MCF 10A (cell line): ENCODE measurements around the gene AP1M1. TPM values are rescaled to one million over a fixed set of nuclear protein-coding genes. Genes with fewer than 3 reads are reported as not detected.

Experiments
- BruUV-seq: library from RNA; stranded (reverse); fragments of 400-500 nt; replicated peaks from 2 replicates; lab custom pipeline; 2021; lab: Mats Ljungman, UMichigan
- CTCF ChIA-PET: fragments of 300-600 bp; sonication (Branson Sonifier 250); formaldehyde crosslinking; extraction: SDS; loops from one replicate; lab custom pipeline; 2021; ENCODE audit warnings: antibody characterized with exemption, inconsistent platforms; lab: Yijun Ruan, JAX
- POLR2A ChIA-PET: fragments of 300-600, 350-650 bp; sonication (Branson Sonifier 250); formaldehyde crosslinking; extraction: SDS; loops from one replicate; lab custom pipeline; 2020; ENCODE audit warnings: antibody characterized with exemption, inconsistent platforms; lab: Yijun Ruan, JAX
- DNase-seq: peaks from one replicate; pipeline ENCODE4 v3.0.0-alpha.2; 2018; ENCODE audit not compliant: unreplicated experiment
- H3K27ac Mint-ChIP-seq: one replicate; pipeline ENCODE4 v1.8.0; 2022; ENCODE audit warnings: mild to moderate bottlenecking, low read depth, mixed read lengths; ENCODE audit not compliant: unreplicated experiment
- H3K27me3 Mint-ChIP-seq: one replicate; pipeline ENCODE4 v1.8.0; 2022; ENCODE audit warnings: mixed read lengths; ENCODE audit not compliant: insufficient read depth, unreplicated experiment
- H3K36me3 Mint-ChIP-seq: one replicate; pipeline ENCODE4 v1.8.0; 2022; ENCODE audit warnings: mild to moderate bottlenecking, moderate library complexity, mixed read lengths; ENCODE audit not compliant: insufficient read depth, unreplicated experiment
- H3K4me1 Mint-ChIP-seq: one replicate; pipeline ENCODE4 v1.8.0; 2022; ENCODE audit warnings: mixed read lengths; ENCODE audit not compliant: insufficient read depth, unreplicated experiment
- H3K4me3 Mint-ChIP-seq: one replicate; pipeline ENCODE4 v1.8.0; 2022; ENCODE audit warnings: mild to moderate bottlenecking, moderate library complexity, mixed read lengths; ENCODE audit not compliant: unreplicated experiment
- H3K9me3 Mint-ChIP-seq: one replicate; pipeline ENCODE4 v1.8.0; 2022; ENCODE audit warnings: mixed read lengths; ENCODE audit not compliant: unreplicated experiment
- CTCF ChIP-seq: fragments of 200-600 bp; IDR thresholded peaks from one replicate; pipeline ENCODE4 v1.8.0; 2022; ENCODE audit warnings: antibody characterized with exemption, mild to moderate bottlenecking; ENCODE audit not compliant: unreplicated experiment
- intact Hi-C: fragments of 100-400 bp; cut with micrococcal nuclease; formaldehyde crosslinking; loops from 2 replicates; pipeline ENCODE4 v1.14.1; 2022
- total RNA-seq: library from RNA; stranded (reverse); gene quantifications from 2 replicates; pipeline ENCODE4 v1.2.3, GENCODE V29; 2022

Gene AP1M1
- total RNA-seq, 1 experiment from 2014 or later = 53.8 TPM

DNA sequence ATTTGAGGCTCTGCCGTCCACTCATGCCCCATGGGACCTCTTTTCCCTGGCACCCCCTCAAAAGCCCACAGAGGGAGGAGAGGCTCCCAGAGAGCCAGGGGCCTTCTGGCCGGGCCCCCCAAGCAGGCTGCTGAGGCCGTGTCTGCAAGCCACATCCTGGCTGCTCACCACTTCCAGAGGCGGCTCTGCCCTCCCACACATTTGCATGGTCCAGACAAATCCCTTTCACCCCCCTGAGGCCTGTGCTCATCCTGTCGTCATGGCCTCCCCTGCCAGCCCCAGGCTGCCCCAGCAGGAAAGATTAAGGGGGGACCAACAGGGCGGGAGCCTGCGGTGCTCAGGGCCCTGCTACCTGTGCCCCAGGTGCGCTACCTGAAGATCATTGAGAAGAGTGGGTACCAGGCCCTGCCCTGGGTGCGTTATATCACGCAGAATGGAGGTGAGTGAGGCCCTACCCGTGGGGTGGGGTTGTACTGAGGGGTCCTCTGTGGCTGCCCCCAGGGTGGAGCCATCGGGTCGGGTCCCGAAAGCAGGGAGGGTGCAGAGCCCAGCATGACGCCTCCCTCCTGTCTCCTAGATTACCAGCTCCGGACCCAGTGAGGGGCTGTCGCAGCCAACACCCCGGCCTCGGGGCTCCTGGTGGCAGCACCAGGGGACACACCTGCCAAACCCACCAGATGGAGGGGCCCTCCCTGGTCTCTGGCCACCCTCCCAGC lies 36.3 kb downstream of the AP1M1 start:
- ChIA-PET CTCF (interaction anchor here (1.1 kb wide), 1 partner anchor 13 kb away, joined by 3 read pairs; no protein-coding TSS in a partner anchor), POLR2A (no interaction called here)
- H3K27ac Mint-ChIP-seq = no peak overlapping the region
- no peaks in the 10 kb centered on the region for H3K4me1 Mint-ChIP-seq
- TF ChIP-seq CTCF = no peak
- no peak overlapping the region for H3K4me3 Mint-ChIP-seq
- H3K36me3 Mint-ChIP-seq = peaks cover 51% of the 10 kb centered on the region
- no peaks in the 10 kb centered on the region for H3K27me3 Mint-ChIP-seq
- intact Hi-C loops = no loop called here
- H3K9me3 Mint-ChIP-seq = no peaks in the 10 kb centered on the region
- no TSS peak for BruUV-seq
- no peak for DNase-seq

GRCh38 chr19:16234552-16235445 lies 37.1 kb downstream of the AP1M1 start:
- no peak for DNase-seq
- H3K4me3 Mint-ChIP-seq = no peak overlapping the region
- ChIA-PET POLR2A (interaction anchor here (0.5 to 0.8 kb wide), 2 partner anchors 9 to 16 kb away, joined by 3 to 4 read pairs; no protein-coding TSS in a partner anchor), CTCF (interaction anchor here (0.8 to 1.1 kb wide), 3 partner anchors 12 to 182 kb away, joined by 3 to 5 read pairs (median 3); no protein-coding TSS in a partner anchor)
- no peaks in the 10 kb centered on the region for H3K4me1 Mint-ChIP-seq
- H3K27me3 Mint-ChIP-seq = no peaks in the 10 kb centered on the region
- H3K36me3 Mint-ChIP-seq = peaks cover 48% of the 10 kb centered on the region
- H3K9me3 Mint-ChIP-seq = no peaks in the 10 kb centered on the region
- no peak overlapping the region for H3K27ac Mint-ChIP-seq
- no TSS peak for BruUV-seq
- no peak for TF ChIP-seq CTCF
- intact Hi-C loops = no loop called here

DNA sequence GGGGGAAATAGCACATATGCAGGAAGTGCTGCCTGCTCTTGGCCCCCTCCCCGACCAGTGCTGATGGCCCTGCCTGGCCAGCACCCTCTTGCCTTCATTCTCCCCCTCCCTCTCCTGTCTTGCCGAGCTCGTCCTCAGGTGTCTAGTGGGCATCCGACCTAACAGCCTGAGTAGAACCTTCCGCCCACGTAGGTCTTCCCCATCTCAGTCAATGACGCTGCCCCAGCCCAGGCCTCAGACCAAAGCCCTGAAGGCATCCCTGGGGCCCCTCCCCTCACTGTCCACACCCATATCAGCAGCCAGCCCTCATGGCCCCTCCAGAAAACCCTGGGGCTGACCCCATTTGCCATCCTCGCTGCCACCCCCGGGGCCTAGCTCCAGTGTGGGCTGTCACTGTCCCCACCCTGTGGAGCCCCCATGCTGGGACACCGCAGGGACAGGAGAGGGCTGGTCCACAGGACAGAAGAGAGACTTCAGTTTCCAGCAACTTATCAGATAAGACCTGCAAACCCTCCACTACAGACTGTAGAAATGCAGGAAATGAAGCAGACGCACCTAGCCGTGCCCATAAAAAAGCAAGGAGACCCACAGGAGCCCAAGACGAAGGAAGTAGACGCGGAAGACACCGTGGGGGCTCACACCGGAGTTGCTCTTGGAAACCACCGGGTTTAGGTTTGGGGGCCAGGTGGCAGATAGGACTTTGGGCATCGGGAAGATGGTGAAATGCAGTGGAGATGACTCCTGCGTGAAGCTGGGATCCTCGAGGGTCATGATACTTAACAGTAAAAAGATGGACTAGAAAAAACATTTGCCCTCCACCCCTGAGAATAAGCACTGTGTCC lies 38.3 kb downstream of the AP1M1 start:
- POLR2A ChIA-PET = interaction anchor here (0.8 kb wide), 1 partner anchor 7 kb away, joined by 4 read pairs; no protein-coding TSS in a partner anchor
- no TSS peak for BruUV-seq
- peaks cover 38% of the 10 kb centered on the region for H3K36me3 Mint-ChIP-seq
- CTCF ChIA-PET = interaction anchor here (0.8 to 1.3 kb wide), 3 partner anchors 11 to 181 kb away, joined by 3 to 6 read pairs (median 5); no protein-coding TSS in a partner anchor
- DNase-seq = no peak
- no peaks in the 10 kb centered on the region for H3K9me3 Mint-ChIP-seq
- H3K4me1 Mint-ChIP-seq = no peaks in the 10 kb centered on the region
- no peaks in the 10 kb centered on the region for H3K27me3 Mint-ChIP-seq
- TF ChIP-seq CTCF = no peak
- no peak overlapping the region for H3K4me3 Mint-ChIP-seq
- intact Hi-C loops = no loop called here
- no peak overlapping the region for H3K27ac Mint-ChIP-seq
